Stimulated activated memory B cell treated with anti-CD40 and anti-IgM and Interleukin-4, amounts not matched to agents 10 μg/mL and 1 μg/mL and 100 μg/mL, for 72 hours (primary cell): ENCODE data around the gene PIEZO2.
A peak's percentile ranks its signal among the peaks of the same experiment; 100 is the strongest.
"Not testable (repeated sequence)": the region's sequence is repeated elsewhere in the genome, so short reads cannot be mapped to it uniquely, and the experiment has no call there.

Experiments used
- ATAC-seq: fragments of 150-1000 bp; cut with Tn5 transposase; 2 replicates; pipeline ENCODE4 v1.10.0; 2021
- H3K27ac Mint-ChIP-seq: one replicate; pipeline ENCODE4 v1.8.0; 2022; ENCODE audit warnings: mild to moderate bottlenecking, mixed read lengths
- H3K27me3 Mint-ChIP-seq: one replicate; pipeline ENCODE4 v1.8.0; 2022; ENCODE audit warnings: mixed read lengths
- H3K36me3 Mint-ChIP-seq: one replicate; pipeline ENCODE4 v1.8.0; 2022; ENCODE audit warnings: mixed read lengths
- H3K4me1 Mint-ChIP-seq: one replicate; pipeline ENCODE4 v1.8.0; 2022; ENCODE audit warnings: mixed read lengths
- H3K4me3 Mint-ChIP-seq: one replicate; pipeline ENCODE4 v1.8.0; 2022; ENCODE audit warnings: mild to moderate bottlenecking, moderate library complexity, mixed read lengths
- H3K9me3 Mint-ChIP-seq: one replicate; pipeline ENCODE4 v1.8.0; 2022; ENCODE audit warnings: mixed read lengths

The PIEZO2 gene

DNA sequence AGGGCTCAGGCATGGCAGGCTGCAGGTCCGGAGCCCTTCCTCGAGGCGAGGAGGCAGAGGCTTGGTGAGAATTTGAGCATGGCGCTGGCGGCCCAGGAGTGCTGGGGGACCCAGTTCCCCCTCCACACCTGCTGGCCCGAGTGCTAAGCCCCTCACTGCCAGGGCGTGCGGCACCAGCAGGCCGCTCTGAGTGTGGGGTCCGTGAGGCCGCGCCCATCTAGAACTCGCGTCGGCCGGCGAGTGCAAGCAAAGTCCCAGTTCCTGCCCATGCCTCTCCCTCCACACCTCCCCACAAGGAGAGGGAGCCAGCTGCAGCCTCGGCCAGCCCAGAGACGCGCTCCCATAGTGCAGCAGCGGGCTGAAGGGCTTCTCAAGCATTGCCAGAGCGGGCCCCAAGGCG is 233.0 kb downstream of the PIEZO2 start:
- peak; percentile 34 for ATAC-seq
- H3K4me3 Mint-ChIP-seq: no peak overlapping the region
- H3K9me3 Mint-ChIP-seq: no peaks in the 10 kb centered on the region
- H3K4me1 Mint-ChIP-seq: no peaks in the 10 kb centered on the region
- H3K27ac Mint-ChIP-seq: no peak overlapping the region
- no peaks in the 10 kb centered on the region for H3K36me3 Mint-ChIP-seq
- H3K27me3 Mint-ChIP-seq: no peaks in the 10 kb centered on the region

DNA sequence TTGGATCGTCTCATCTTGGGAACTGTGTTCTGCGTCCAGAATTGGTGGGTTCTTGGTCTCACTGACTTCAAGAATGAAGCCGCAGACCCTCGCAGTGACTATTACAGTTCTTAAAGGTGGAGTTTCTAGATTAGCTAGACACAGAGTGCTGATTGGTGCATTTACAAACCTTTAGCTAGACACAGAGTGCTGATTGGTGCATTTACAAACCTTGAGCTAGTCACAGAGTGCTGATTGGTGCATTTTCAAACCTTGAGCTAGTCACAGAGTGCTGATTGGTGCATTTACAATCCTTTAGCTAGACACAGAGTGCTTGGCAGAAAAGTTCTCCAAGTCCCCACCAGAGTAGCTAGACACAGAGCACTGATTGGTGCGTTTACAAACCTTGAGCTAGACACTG is 233.6 kb downstream of the PIEZO2 start:
- H3K4me1 Mint-ChIP-seq, H3K4me3 Mint-ChIP-seq, H3K27me3 Mint-ChIP-seq, ATAC-seq, H3K9me3 Mint-ChIP-seq, H3K36me3 Mint-ChIP-seq, H3K27ac Mint-ChIP-seq: not testable (repeated sequence)

DNA sequence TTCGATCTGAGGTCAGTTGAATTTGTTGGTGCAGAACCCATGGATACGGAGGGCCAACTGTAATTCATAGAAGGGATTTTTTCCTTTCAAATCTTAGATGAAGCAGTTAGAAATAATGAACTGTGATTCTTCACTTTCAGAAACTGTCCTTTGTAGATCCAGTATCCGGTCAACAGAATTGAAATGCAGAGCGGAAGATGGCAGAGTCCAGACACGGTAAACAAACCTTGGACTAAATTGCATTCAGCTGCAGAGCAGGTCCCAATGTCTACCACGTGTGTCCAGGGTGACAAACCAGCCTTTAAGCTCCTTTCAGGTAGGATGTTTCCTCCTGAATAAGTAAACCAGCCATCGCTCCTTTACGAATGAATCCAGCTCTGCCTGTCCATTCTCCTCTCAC is 234.8 kb downstream of the PIEZO2 start:
- not testable (repeated sequence) for ATAC-seq, H3K4me1 Mint-ChIP-seq, H3K27ac Mint-ChIP-seq, H3K4me3 Mint-ChIP-seq, H3K36me3 Mint-ChIP-seq, H3K9me3 Mint-ChIP-seq, H3K27me3 Mint-ChIP-seq

DNA sequence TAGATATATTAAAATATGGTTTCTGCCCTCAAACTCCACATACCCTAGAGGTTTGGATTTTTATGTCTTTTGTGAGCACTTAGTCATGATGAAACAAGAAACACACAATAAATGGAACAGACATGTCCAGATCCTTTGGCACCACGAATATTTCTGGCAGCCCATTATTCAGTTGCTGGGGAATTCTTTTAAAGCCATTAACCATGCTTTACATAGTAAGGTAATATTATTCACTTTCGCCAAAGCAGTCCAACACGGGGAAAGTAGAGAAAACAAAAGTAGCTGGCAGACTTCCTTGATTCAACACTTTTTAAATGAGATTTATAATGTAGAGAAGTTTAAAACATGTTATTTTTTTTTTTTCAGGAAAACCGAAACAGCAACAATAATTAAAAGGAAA is 235.4 kb downstream of the PIEZO2 start:
- Mint-ChIP-seq H3K4me3 (no peak overlapping the region), H3K27ac (no peak overlapping the region), H3K9me3 (no peaks in the 10 kb centered on the region), H3K36me3 (no peaks in the 10 kb centered on the region), H3K27me3 (no peaks in the 10 kb centered on the region), H3K4me1 (no peaks in the 10 kb centered on the region)
- no peak for ATAC-seq

DNA sequence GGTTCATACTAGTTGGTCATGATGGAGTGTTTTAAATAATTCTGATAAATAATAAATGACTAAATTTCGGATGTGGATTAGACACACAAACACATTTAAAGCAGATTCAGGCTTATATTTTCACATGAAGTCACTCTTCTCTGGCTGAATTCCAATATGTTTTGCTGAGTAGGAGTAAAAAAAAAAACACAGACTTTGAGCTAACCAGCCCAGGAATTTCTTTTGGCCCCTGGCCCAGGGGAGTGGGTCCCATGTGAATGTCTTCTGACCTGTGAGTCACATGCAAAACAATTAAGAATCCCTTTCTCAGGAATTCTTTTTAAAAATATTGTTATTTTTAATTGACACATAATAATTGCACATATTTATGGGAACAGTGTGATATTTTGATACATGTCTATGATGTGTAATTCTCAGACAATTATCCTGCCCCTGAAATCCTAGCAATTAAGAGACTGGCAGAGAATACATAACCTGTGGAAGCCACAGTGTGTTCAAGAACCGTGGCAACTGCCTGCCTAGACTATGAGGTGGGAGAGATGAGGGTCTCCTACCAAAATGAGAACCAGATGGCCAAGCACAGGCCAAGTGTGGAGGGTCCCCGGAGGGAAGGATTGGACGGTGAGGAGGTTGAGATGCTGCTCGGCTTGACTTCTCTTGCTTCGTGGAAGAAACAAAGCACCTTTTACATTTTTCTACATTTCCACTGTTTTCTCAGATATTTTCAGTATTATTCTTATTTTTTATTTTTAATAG is 236.4 kb downstream of the PIEZO2 start:
- Mint-ChIP-seq H3K27ac (no peak overlapping the region), H3K36me3 (no peaks in the 10 kb centered on the region), H3K27me3 (no peaks in the 10 kb centered on the region), H3K4me3 (no peak overlapping the region), H3K4me1 (no peaks in the 10 kb centered on the region), H3K9me3 (no peaks in the 10 kb centered on the region)
- no peak for ATAC-seq

DNA sequence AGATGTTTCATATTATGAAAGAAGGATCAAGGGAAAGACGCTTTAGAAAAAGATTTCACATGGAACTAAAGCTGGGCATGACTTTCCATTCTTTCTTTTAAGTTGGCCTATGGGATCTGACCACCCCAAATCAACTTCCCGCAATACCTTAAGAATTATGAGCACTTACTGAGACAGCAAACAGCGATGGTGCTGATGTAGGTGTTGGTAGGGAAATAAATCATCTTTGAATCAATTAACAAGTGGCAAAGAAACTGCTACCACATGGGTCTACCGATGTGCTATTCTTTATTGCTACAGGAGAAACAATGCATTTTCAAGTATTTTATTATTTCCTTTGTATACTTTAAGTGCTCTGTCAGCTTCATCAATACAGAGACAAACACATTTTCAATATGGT is 239.6 kb downstream of the PIEZO2 start:
- no peak for ATAC-seq
- Mint-ChIP-seq H3K9me3 (no peaks in the 10 kb centered on the region), H3K4me1 (no peaks in the 10 kb centered on the region), H3K27ac (no peak overlapping the region), H3K4me3 (no peak overlapping the region), H3K27me3 (no peaks in the 10 kb centered on the region), H3K36me3 (no peaks in the 10 kb centered on the region)

DNA sequence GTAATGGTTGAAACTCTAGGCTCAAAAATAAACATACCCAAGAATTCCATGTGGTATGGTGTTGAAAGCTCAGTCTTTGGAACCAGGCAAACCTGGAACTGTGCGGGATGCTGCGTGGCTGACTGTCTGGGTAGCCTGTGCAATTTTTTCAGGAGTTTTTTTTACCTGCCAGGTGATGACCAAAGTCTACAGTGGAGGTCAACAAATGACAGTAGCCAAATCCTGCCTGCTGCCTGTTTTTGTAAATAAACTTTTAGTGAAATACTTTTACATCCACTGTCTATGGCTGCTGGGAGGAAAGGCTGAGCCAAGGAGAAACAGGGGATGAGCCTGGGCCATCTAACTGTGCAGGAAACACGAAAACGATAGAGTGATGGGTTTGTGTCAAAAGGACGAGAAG is 240.6 kb downstream of the PIEZO2 start:
- Mint-ChIP-seq H3K9me3 (peaks cover under 1% of the 10 kb centered on the region), H3K4me1 (no peaks in the 10 kb centered on the region), H3K27me3 (no peaks in the 10 kb centered on the region), H3K4me3 (no peak overlapping the region), H3K27ac (no peak overlapping the region), H3K36me3 (no peaks in the 10 kb centered on the region)
- no peak for ATAC-seq

DNA sequence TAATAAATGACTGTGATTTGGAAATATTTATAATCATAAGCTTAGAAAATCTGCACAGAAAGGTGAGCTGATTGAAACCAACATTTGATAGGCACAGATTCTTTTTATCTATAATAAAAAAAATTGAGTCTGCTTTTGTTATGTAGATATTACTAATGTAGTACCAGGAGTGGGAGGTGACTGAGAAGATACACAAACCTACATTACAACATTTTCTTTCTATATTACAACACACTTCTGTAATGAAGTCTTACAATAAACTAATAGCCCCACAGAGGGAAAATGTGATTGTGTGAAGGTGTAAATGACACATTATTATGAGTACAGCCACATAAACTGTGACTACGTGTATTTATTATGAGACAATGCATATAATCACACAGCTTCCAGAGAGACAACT is 241.6 kb downstream of the PIEZO2 start:
- no peaks in the 10 kb centered on the region for H3K36me3 Mint-ChIP-seq
- no peaks in the 10 kb centered on the region for H3K27me3 Mint-ChIP-seq
- H3K9me3 Mint-ChIP-seq: peaks cover 3% of the 10 kb centered on the region
- H3K4me1 Mint-ChIP-seq: no peaks in the 10 kb centered on the region
- no peak overlapping the region for H3K27ac Mint-ChIP-seq
- ATAC-seq: no peak
- no peak overlapping the region for H3K4me3 Mint-ChIP-seq

DNA sequence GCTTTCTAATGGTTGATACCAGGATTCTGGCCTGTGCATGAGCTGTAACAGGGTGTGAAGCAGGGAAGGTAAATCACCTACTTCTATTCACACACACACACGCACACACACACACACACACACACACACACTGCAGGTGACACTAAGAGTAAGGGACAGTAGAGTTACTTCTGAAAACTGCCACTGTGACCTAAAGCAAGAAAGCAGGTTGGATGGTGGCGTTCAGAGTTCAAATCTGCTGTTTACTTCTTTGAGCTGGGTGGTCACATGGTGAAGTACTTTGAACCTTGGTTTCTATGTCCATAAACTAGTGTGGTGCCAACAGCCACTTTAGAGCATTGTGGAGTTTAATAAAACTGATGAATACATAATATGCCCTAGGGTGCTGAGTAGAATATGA is 248.0 kb downstream of the PIEZO2 start:
- Mint-ChIP-seq H3K4me1 (peaks cover 6% of the 10 kb centered on the region), H3K36me3 (no peaks in the 10 kb centered on the region), H3K27me3 (no peaks in the 10 kb centered on the region), H3K4me3 (no peak overlapping the region), H3K9me3 (peaks cover 8% of the 10 kb centered on the region), H3K27ac (no peak overlapping the region)
- no peak for ATAC-seq

DNA sequence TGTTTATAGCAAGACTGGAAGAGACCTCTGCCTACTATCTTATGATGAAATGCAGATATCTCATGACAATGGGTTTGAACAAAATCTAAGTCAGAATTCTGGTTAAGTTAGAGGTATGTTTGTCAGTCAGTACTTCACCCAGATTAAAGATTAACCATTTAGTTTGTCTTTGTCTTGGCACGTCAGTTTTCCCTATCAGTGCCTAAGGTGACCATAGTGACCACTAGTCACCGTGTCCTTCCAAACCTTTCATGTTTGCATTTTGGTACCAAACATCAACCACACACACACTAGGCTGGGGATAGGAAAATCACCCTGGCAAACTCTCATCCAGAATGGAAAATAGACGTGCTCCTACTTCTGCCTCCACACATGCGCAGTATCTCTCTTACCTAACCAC is 248.9 kb downstream of the PIEZO2 start:
- Mint-ChIP-seq H3K27ac (no peak overlapping the region), H3K9me3 (peaks cover 8% of the 10 kb centered on the region), H3K27me3 (no peaks in the 10 kb centered on the region), H3K4me3 (no peak overlapping the region), H3K4me1 (peaks cover 6% of the 10 kb centered on the region), H3K36me3 (no peaks in the 10 kb centered on the region)
- ATAC-seq: no peak

DNA sequence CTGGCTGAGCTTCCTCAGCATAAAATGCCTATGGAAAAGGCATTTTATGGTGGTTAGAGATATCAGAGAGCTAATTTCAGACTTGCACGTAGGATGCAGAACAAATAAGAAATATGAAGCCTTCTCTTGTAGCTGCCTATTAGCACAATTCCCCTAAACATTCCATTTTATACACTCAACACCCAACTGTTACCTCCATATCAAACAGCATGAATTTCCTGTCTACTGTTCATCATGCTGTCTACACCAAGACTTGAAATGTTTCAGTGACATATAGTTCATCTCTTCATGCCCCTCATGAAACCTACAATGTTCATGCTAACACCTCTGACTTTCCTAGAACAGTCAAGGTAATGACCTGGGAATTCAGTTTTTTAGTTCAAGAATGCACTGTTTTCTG is 249.9 kb downstream of the PIEZO2 start:
- Mint-ChIP-seq H3K4me3 (no peak overlapping the region), H3K27me3 (no peaks in the 10 kb centered on the region), H3K4me1 (peaks cover 6% of the 10 kb centered on the region)

DNA sequence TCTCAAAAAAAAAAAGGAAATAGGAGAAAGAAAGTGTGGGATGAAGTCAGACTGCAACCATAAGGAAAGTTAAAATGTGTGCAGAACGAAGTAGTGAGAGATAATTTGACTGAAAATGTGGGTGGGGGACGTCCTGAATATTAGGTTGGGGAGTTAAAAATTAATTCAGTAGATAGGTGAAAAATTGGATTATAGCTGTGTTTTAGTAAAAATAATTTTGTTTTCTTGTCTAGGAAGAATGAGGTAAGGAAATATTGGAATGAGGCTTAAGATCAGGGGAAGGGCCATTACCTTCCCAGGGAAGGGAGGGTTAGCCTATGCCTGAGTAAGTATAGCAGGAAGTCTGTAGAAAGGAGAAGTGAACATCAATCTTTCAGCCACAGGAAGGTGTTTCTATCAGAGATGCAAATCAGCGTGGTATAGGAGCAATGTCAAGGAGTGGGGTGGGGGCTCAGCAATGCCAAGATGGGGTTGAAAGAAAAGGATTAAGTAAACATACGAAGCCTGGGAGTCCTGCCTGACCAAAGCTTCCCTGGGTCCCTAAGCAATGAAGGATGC is 250.9 kb downstream of the PIEZO2 start:
- H3K27me3 Mint-ChIP-seq: no peaks in the 10 kb centered on the region
- no peak overlapping the region for H3K27ac Mint-ChIP-seq
- H3K4me3 Mint-ChIP-seq: no peak overlapping the region
- peaks cover 5% of the 10 kb centered on the region for H3K9me3 Mint-ChIP-seq
- H3K36me3 Mint-ChIP-seq: no peaks in the 10 kb centered on the region
- H3K4me1 Mint-ChIP-seq: peaks cover 6% of the 10 kb centered on the region
- ATAC-seq: no peak

More for the DNA sequence above, 249.9 kb downstream of the PIEZO2 start:
- peaks cover 8% of the 10 kb centered on the region for H3K9me3 Mint-ChIP-seq
- no peak overlapping the region for H3K27ac Mint-ChIP-seq
- ATAC-seq: no peak
- no peaks in the 10 kb centered on the region for H3K36me3 Mint-ChIP-seq

DNA sequence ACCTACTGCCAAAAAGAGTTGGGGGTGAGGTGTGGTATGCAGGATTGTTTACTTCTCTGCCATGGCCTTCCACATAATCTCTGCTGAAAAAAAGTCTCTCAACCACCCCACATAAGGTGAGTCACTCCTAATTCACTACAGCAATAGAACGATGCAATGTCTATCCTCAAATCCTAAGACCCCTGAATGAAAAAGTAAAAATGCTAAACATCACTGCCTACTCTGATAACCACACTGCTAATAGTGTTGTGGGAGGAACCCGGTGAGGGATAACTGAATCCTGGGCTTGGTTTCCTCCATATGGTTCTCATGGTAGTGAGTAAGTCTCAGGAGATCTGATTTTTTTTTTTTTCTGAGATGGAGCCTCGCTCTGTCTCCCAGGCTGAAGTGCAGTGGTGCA is 252.5 kb downstream of the PIEZO2 start:
- no peaks in the 10 kb centered on the region for H3K36me3 Mint-ChIP-seq
- no peak overlapping the region for H3K4me3 Mint-ChIP-seq
- peaks cover 9% of the 10 kb centered on the region for H3K27me3 Mint-ChIP-seq
- H3K4me1 Mint-ChIP-seq: peaks cover 6% of the 10 kb centered on the region
- peaks cover 5% of the 10 kb centered on the region for H3K9me3 Mint-ChIP-seq
- H3K27ac Mint-ChIP-seq: no peak overlapping the region
- ATAC-seq: no peak

DNA sequence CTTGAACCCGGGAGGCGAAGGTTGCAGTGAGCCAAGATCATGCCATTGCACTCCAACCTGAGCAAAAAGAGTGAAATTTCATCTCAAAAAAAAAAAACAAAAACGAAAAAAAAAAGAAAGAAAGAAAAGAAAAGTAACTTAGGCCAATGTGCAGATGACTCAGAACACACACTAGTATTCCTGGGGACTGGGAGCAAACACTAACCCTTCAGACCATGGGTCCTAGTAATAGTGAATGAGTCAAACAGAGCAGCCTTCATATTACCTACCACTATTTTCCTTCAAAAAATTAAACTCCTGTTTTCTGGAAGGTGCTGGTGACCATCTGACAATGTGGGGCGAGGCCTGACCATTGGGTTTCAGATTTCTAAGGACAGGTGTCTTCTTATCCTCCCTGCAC is 253.4 kb downstream of the PIEZO2 start:
- no peak overlapping the region for H3K27ac Mint-ChIP-seq
- peaks cover 6% of the 10 kb centered on the region for H3K4me1 Mint-ChIP-seq
- no peaks in the 10 kb centered on the region for H3K36me3 Mint-ChIP-seq
- no peak overlapping the region for H3K4me3 Mint-ChIP-seq
- no peak for ATAC-seq
- H3K9me3 Mint-ChIP-seq: peaks cover 5% of the 10 kb centered on the region
- peaks cover 9% of the 10 kb centered on the region for H3K27me3 Mint-ChIP-seq

DNA sequence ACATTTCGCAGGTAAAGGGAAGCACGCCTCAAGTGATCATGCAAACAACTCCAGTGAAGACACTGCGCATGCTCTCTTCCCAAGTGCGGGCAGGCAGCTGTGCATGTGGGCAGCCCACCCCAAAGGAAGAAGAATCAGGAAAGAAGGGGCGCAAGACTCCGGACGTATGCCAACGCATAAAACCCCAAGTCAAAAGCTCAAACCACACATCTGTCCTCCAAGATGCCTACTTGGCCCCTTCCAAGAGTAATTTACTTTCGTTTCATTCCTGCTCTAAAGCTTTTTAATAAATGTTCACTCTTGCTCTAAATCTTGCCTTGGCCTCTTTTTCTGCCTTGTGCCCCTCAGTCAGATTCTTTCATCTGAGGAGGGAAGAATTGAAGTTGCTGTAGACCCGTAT is 254.9 kb downstream of the PIEZO2 start:
- Mint-ChIP-seq H3K36me3 (no peaks in the 10 kb centered on the region), H3K27ac (no peak overlapping the region), H3K9me3 (peaks cover 5% of the 10 kb centered on the region), H3K27me3 (peaks cover 9% of the 10 kb centered on the region), H3K4me1 (peaks cover 6% of the 10 kb centered on the region), H3K4me3 (no peak overlapping the region)
- ATAC-seq: no peak

DNA sequence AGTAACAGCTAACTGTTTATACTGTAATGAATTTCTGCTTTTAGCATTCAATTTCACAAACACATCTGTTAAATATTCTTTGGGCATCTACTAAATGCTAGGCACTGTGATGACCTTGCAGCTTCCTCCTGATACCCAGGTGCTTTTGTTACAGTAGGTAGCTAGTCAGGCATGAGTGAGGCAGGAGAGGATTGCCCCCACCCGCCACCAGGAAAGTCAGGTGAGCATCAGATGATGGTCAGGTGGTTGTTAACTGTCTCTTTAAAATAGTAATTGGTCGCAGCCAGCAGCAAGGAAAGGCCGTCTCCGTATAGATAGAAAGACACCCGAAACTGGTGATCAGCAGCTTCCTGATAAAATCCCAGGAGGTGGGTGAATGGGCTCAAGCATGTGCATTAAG is 255.6 kb downstream of the PIEZO2 start:
- H3K4me3 Mint-ChIP-seq: no peak overlapping the region
- peaks cover 6% of the 10 kb centered on the region for H3K4me1 Mint-ChIP-seq
- no peaks in the 10 kb centered on the region for H3K36me3 Mint-ChIP-seq
- no peak overlapping the region for H3K27ac Mint-ChIP-seq
- peaks cover 5% of the 10 kb centered on the region for H3K9me3 Mint-ChIP-seq
- peaks cover 13% of the 10 kb centered on the region for H3K27me3 Mint-ChIP-seq
- ATAC-seq: no peak
